HG02571 (cell line): Measurements from ENCODE around the gene TMBIM6.
"Not testable (repeated sequence)": the region's sequence is repeated elsewhere in the genome, so short reads cannot be mapped to it uniquely, and the experiment has no call there.

Source experiments
- ATAC-seq: cut with Tn5 transposase; IDR thresholded peaks from one replicate; pipeline ENCODE4 v1.9.1; 2021; ENCODE audit warnings: mild to moderate bottlenecking, moderate library complexity; ENCODE audit not compliant: unreplicated experiment

TMBIM6 gene

GRCh38 chr12:49776413-49776812 is 35.1 kb downstream of the TMBIM6 start:
- ATAC-seq = no peak

GRCh38 chr12:49776858-49777257 is 35.5 kb downstream of the TMBIM6 start:
- ATAC-seq = no peak

- no peak for ATAC-seq
These were observed 36.0 kb downstream of the TMBIM6 start for GRCh38 chr12:49777341-49777740.

GRCh38 chr12:49777800-49778748 is 36.7 kb downstream of the TMBIM6 start:
- no peak for ATAC-seq

GRCh38 chr12:49779581-49779980 is 38.2 kb downstream of the TMBIM6 start:
- no peak for ATAC-seq

- not testable (repeated sequence) for ATAC-seq
These were observed 39.6 kb downstream of the TMBIM6 start for GRCh38 chr12:49780914-49781313.

GRCh38 chr12:49783917-49784676 is 42.7 kb downstream of the TMBIM6 start:
- no peak for ATAC-seq

GRCh38 chr12:49784756-49785409 is 43.5 kb downstream of the TMBIM6 start:
- no peak for ATAC-seq

GRCh38 chr12:49787672-49788071 is 46.3 kb downstream of the TMBIM6 start:
- ATAC-seq = no peak

GRCh38 chr12:49789992-49790391 is 48.6 kb downstream of the TMBIM6 start:
- ATAC-seq = no peak

GRCh38 chr12:49790741-49791555 is 49.6 kb downstream of the TMBIM6 start:
- no peak for ATAC-seq

- ATAC-seq = no peak
These were observed 50.3 kb downstream of the TMBIM6 start for GRCh38 chr12:49791700-49792099.

GRCh38 chr12:49792181-49792970 is 51.0 kb downstream of the TMBIM6 start:
- no peak for ATAC-seq

GRCh38 chr12:49792976-49793580 is 51.7 kb downstream of the TMBIM6 start:
- ATAC-seq = no peak

- ATAC-seq = no peak
These were observed 52.3 kb downstream of the TMBIM6 start for GRCh38 chr12:49793620-49794019.

GRCh38 chr12:49794021-49794420 is 52.7 kb downstream of the TMBIM6 start:
- no peak for ATAC-seq

GRCh38 chr12:49794811-49795653 is 53.7 kb downstream of the TMBIM6 start:
- ATAC-seq = no peak

GRCh38 chr12:49795654-49796105 is 54.3 kb downstream of the TMBIM6 start:
- no peak for ATAC-seq
